GM12892 (cell line): ENCODE results near the gene HYOU1.

ENCODE experiments used
- POLR2A ChIP-seq: IDR thresholded peaks from 2 replicates; pipeline ENCODE4 v1.6.1; 2011; ENCODE audit warnings: low read depth, low read length, control low read depth
- POLR2AphosphoS5 ChIP-seq: IDR thresholded peaks from 2 replicates; pipeline ENCODE4 v1.6.1; 2011; ENCODE audit warnings: low read depth, low read length, control low read depth

- peak; percentile 14; the same call in 1 of the 2 replicates for TF ChIP-seq POLR2AphosphoS5
- TF ChIP-seq POLR2A: no peak
Measured at GRCh38 chr11:119056421-119056999, 495 bp downstream of the HYOU1 start.
